GM19035 (cell line): ENCODE data around the gene B9D1.

Experiments used
- ATAC-seq: cut with Tn5 transposase; IDR thresholded peaks from one replicate; pipeline ENCODE4 v1.9.1; 2021; ENCODE audit not compliant: unreplicated experiment

B9D1 gene

GRCh38 chr17:19388791-19389785 lies 26.6 kb upstream of the B9D1 start:
- ATAC-seq, result no peak

GRCh38 chr17:19387921-19388521 lies 25.5 kb upstream of the B9D1 start:
- ATAC-seq, result no peak

GRCh38 chr17:19386974-19387920 lies 24.7 kb upstream of the B9D1 start, which contains the start of gene MFAP4:
Gene MFAP4 (minus strand): TSS chr17:19387190. CDS start chr17:19387155, 35 bp downstream.
- ATAC-seq, result no peak

GRCh38 chr17:19386051-19386929 lies 23.8 kb upstream of the B9D1 start:
- no peak for ATAC-seq

GRCh38 chr17:19385521-19385983 lies 23.0 kb upstream of the B9D1 start:
- no peak for ATAC-seq

- no peak for ATAC-seq
These were observed 22.3 kb upstream of the B9D1 start for GRCh38 chr17:19384723-19385391.

- no peak for ATAC-seq
These were observed 21.4 kb upstream of the B9D1 start for GRCh38 chr17:19383681-19384470.

GRCh38 chr17:19382531-19383444 lies 20.3 kb upstream of the B9D1 start:
- ATAC-seq, result no peak

- ATAC-seq, result no peak
These were observed 19.4 kb upstream of the B9D1 start for GRCh38 chr17:19381741-19382444.

GRCh38 chr17:19381361-19381740 lies 18.8 kb upstream of the B9D1 start:
- ATAC-seq, result no peak

- ATAC-seq, result no peak
These were observed 18.2 kb upstream of the B9D1 start for GRCh38 chr17:19380481-19381301.

- no peak for ATAC-seq
These were observed 17.0 kb upstream of the B9D1 start for GRCh38 chr17:19379361-19380065.

- peak; percentile 19 for ATAC-seq
These were observed 16.2 kb upstream of the B9D1 start, which contains the start of gene MAPK7 for GRCh38 chr17:19378416-19379360. Gene MAPK7 (plus strand): TSS chr17:19378498. CDS start chr17:19378901, 403 bp downstream.
